WI38 (cell line): ENCODE results near the gene EIF4G3.

Experiments
- H3K4me3 ChIP-seq: 2 replicates; pipeline ENCODE4 v1.5.1; 2011; ENCODE audit warnings: low read depth, mild to moderate bottlenecking, control low read depth, low read length
- CTCF ChIP-seq: IDR thresholded peaks from 2 replicates; pipeline ENCODE4 v1.5.1; 2012; ENCODE audit warnings: low read depth, mild to moderate bottlenecking, control low read depth, low read length

The EIF4G3 gene

GRCh38 chr1:21068937-21069336 lies 107.8 kb downstream of the EIF4G3 start:
- TF ChIP-seq CTCF = no peak
- H3K4me3 ChIP-seq = no peak overlapping the region

- TF ChIP-seq CTCF = no peak
- H3K4me3 ChIP-seq = no peak overlapping the region
Measured at GRCh38 chr1:21067551-21068227, 109.0 kb downstream of the EIF4G3 start.

- H3K4me3 ChIP-seq = no peak overlapping the region
- TF ChIP-seq CTCF = no peak
Measured at GRCh38 chr1:21066356-21067012, 110.2 kb downstream of the EIF4G3 start.

GRCh38 chr1:21065851-21066250 lies 110.8 kb downstream of the EIF4G3 start:
- no peak overlapping the region for H3K4me3 ChIP-seq
- TF ChIP-seq CTCF = no peak

GRCh38 chr1:21064057-21064456 lies 112.6 kb downstream of the EIF4G3 start:
- no peak overlapping the region for H3K4me3 ChIP-seq

GRCh38 chr1:21060523-21060922 lies 116.2 kb downstream of the EIF4G3 start:
- no peak for TF ChIP-seq CTCF
- H3K4me3 ChIP-seq = no peak overlapping the region

More at GRCh38 chr1:21064057-21064456, 112.6 kb downstream of the EIF4G3 start:
- no peak for TF ChIP-seq CTCF

GRCh38 chr1:21059021-21059420 lies 117.7 kb downstream of the EIF4G3 start:
- H3K4me3 ChIP-seq = no peak overlapping the region
- TF ChIP-seq CTCF = no peak
